ENCODE results near the gene PABPN1. TPM values are rescaled to one million over a fixed set of nuclear protein-coding genes. Genes with fewer than 3 reads are reported as not detected.

The PABPN1 gene
- total and polyA plus RNA-seq, 2 of the 13 experiments (the other 11 are each of a cell fraction or from before 2014, with no cell fraction given), result 233 to 524 TPM

- peak; percentile 44; the same call in 1 of the 2 replicates for TF ChIP-seq PBX3 (CRISPR knock-in tag; IDR thresholded peaks at IDR 0.05; ENCODE audit: borderline replicate concordance)
- no peak for TF ChIP-seq ZNF362 (CRISPR knock-in tag; IDR thresholded peaks at IDR 0.05; ENCODE audit: borderline replicate concordance)
- peak; percentile 55 for TF ChIP-seq ZNF329 (CRISPR knock-in tag; IDR thresholded peaks at IDR 0.05; ENCODE audit: low read depth)
- peak; percentile 69; the same call in 1 of the 2 replicates for TF ChIP-seq HOXA5 (CRISPR knock-in tag; IDR thresholded peaks at IDR 0.05)
- peak; percentile 92 for TF ChIP-seq ZNF232 (CRISPR knock-in tag; IDR thresholded peaks at IDR 0.05; ENCODE audit: borderline replicate concordance)
- no peak; the same call in none of the 2 replicates for TF ChIP-seq KDM4B (CRISPR knock-in tag; IDR thresholded peaks at IDR 0.05)
- 0 out of 2 replicates have a peak, but pooled peaks have one; percentile 3 for TF ChIP-seq FIP1L1 (IDR thresholded peaks at IDR 0.05; ENCODE audit: borderline replicate concordance, insufficient read depth, low read depth, low read length)
- peak; percentile 80 for TF ChIP-seq SAP130 (CRISPR knock-in tag; IDR thresholded peaks at IDR 0.05; ENCODE audit: low read depth)
- TF ChIP-seq CENPT (CRISPR knock-in tag; IDR thresholded peaks at IDR 0.05; ENCODE audit: low read depth), result no peak
- no peak for TF ChIP-seq THAP7 (CRISPR knock-in tag; IDR thresholded peaks at IDR 0.05)
- TF ChIP-seq FOXO1 (CRISPR knock-in tag; IDR thresholded peaks at IDR 0.05), result no peak
- peak; percentile 93 for TF ChIP-seq ZNF891 (CRISPR knock-in tag; IDR thresholded peaks at IDR 0.05)
- TF ChIP-seq ATAD3A (CRISPR knock-in tag; IDR thresholded peaks at IDR 0.05), result peak; percentile 79; the same call in 1 of the 2 replicates
- TF ChIP-seq ZNF382 (CRISPR knock-in tag; IDR thresholded peaks at IDR 0.05; ENCODE audit: borderline replicate concordance), result no peak
- TF ChIP-seq ZNF512 (CRISPR knock-in tag; IDR thresholded peaks at IDR 0.05), result peak; percentile 61; the same call in 1 of the 2 replicates
- TF ChIP-seq MYNN (CRISPR knock-in tag; IDR thresholded peaks at IDR 0.05; ENCODE audit: low read depth), result no peak
- TF ChIP-seq ZNF326 (CRISPR knock-in tag; IDR thresholded peaks at IDR 0.05; ENCODE audit: borderline replicate concordance), result peak; percentile 68; the same call in 1 of the 2 replicates
- 0 out of 2 replicates have a peak, but pooled peaks have one; percentile 30 for TF ChIP-seq PREB (CRISPR knock-in tag; IDR thresholded peaks at IDR 0.05)
- peak; percentile 95 for TF ChIP-seq HNRNPK (IDR thresholded peaks at IDR 0.05; ENCODE audit: low read depth, low read length, poor library complexity, severe bottlenecking)
- TF ChIP-seq MLLT10 (CRISPR knock-in tag; IDR thresholded peaks at IDR 0.05), result peak; percentile 60; the same call in 1 of the 2 replicates
- peak; percentile 15; the same call in 1 of the 2 replicates for TF ChIP-seq HNRNPL (IDR thresholded peaks at IDR 0.05; ENCODE audit: low read depth, low read length)
- peak; percentile 41; the same call in 1 of the 2 replicates for TF ChIP-seq ZKSCAN1 (IDR thresholded peaks at IDR 0.05; ENCODE audit: low read length)
- TF ChIP-seq SNAPC2 (CRISPR knock-in tag; IDR thresholded peaks at IDR 0.05), result no peak
Measured at GRCh38 chr14:23321572-23322547, 603 bp downstream of the PABPN1 start (continued).
